Activated naive CD8-positive, alpha-beta T cell treated with anti-CD3 and anti-CD28 coated beads, Interleukin-2, amount 50 U/mL, for 24 hours (primary cell): Measurements from ENCODE around the gene BOK.
"Not testable (repeated sequence)": the region's sequence is repeated elsewhere in the genome, so short reads cannot be mapped to it uniquely, and the experiment has no call there.

Source experiments
- ATAC-seq: fragments of 150-1000 bp; cut with Tn5 transposase; one replicate; pipeline ENCODE4 v1.10.0; 2021
- DNase-seq: peaks from one replicate; pipeline ENCODE4 v3.0.0; 2021
- H3K27ac Mint-ChIP-seq: one replicate; pipeline ENCODE4 v1.8.0; 2021; ENCODE audit warnings: mild to moderate bottlenecking, mixed read lengths
- H3K27me3 Mint-ChIP-seq: one replicate; pipeline ENCODE4 v1.8.0; 2021; ENCODE audit warnings: mixed read lengths
- H3K36me3 Mint-ChIP-seq: one replicate; pipeline ENCODE4 v1.8.0; 2021; ENCODE audit warnings: low read depth, mixed read lengths
- H3K4me1 Mint-ChIP-seq: one replicate; pipeline ENCODE4 v1.8.0; 2021; ENCODE audit warnings: mixed read lengths
- H3K4me3 Mint-ChIP-seq: one replicate; pipeline ENCODE4 v1.8.0; 2021; ENCODE audit warnings: mild to moderate bottlenecking, moderate library complexity, mixed read lengths
- H3K9me3 Mint-ChIP-seq: one replicate; pipeline ENCODE4 v1.8.0; 2021; ENCODE audit warnings: mixed read lengths

BOK gene

DNA sequence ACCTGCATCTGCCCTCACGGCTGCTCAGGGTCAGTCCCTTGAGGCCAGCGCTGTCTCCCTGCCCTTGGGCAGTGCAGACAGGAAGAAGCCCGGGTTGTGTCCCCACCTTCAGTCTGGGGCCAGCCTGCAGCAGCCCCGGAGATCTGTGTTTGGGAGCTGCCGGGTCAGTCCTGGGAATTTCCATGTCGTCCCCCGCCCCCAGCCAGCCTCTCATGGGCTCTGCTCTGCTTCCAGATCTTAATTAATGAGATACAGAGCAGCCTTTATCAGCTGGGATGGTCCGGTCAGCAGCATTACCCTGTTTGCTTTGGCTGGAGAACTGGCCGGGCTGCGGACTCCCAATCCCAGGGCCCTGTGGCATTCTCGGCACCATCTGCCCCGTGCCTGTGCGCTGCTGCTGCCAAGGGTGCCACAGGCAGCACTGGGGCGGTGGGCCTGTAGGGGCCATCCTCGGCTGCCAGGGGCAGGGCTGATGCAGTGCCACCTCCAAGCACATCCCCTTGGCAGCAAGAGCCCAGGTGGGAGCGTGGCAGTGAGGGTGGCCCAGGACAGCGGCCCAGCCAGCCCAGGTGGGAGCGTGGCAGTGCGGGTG, 2.4 kb downstream of the BOK start:
- H3K36me3 Mint-ChIP-seq: peaks cover 7% of the 10 kb centered on the region
- no peak overlapping the region for H3K27ac Mint-ChIP-seq
- ATAC-seq (no peak), DNase-seq (no peak)
- peaks cover 33% of the 10 kb centered on the region for H3K27me3 Mint-ChIP-seq
- H3K9me3 Mint-ChIP-seq: peaks cover 16% of the 10 kb centered on the region
- no peak overlapping the region for H3K4me3 Mint-ChIP-seq
- H3K4me1 Mint-ChIP-seq: peaks cover 5% of the 10 kb centered on the region

DNA sequence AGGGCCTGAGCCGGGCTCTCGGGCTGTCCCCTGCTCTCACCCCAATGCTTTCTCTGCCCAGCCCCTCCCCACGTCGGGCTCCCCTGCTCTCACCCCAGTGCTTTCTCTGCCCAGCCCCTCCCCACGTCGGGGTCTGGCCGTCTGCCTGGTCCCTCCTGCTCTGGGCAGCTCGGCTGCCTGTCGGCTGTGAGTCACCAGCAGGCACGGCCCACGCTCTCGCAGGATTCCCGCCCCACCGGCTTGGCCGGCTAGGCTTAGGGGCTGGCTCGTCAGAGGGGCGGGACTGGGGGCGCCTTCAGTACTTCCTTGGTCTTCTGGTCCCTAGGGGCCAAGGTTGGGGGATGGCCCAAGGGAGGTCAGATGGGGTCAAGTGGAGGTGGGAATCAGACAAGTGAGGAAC, 3.3 kb downstream of the BOK start:
- Mint-ChIP-seq H3K4me1 (peaks cover 5% of the 10 kb centered on the region), H3K4me3 (no peak overlapping the region), H3K9me3 (peaks cover 12% of the 10 kb centered on the region), H3K27ac (no peak overlapping the region), H3K27me3 (peaks cover 26% of the 10 kb centered on the region), H3K36me3 (peaks cover 7% of the 10 kb centered on the region)
- no peak for DNase-seq
- ATAC-seq: no peak

DNA sequence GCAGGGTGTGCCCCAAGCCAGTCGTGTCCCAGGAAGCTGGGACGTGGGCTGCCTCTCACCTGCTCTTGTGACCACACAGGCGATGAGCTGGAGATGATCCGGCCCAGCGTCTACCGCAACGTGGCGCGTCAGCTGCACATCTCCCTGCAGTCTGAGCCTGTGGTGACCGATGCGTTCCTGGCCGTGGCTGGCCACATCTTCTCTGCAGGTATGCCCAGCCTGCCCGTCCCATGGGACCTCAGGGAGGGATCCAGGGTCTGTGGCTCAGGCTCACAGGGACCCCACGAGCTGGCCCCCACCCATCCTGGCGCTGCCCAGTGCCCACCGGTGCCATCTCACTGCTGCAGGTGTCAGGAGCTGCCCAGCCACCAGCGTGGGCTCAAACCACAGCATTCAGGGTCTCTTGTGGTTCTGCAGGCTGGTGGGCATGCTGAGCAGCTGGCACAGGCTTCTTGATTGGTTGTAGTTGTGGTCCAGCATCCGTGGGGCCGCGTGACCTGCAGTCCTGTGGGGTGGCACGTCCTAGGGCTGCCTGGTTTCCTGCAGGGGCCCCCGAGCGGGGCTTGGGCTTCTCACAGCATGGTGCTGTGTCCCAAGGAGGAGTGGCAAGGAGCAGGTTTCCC, 3.8 kb downstream of the BOK start:
- no peak for DNase-seq
- Mint-ChIP-seq H3K27ac (no peak overlapping the region), H3K36me3 (peaks cover 4% of the 10 kb centered on the region), H3K27me3 (peaks cover 21% of the 10 kb centered on the region), H3K4me1 (peaks cover 5% of the 10 kb centered on the region), H3K9me3 (peaks cover 8% of the 10 kb centered on the region), H3K4me3 (no peak overlapping the region)
- ATAC-seq: no peak

DNA sequence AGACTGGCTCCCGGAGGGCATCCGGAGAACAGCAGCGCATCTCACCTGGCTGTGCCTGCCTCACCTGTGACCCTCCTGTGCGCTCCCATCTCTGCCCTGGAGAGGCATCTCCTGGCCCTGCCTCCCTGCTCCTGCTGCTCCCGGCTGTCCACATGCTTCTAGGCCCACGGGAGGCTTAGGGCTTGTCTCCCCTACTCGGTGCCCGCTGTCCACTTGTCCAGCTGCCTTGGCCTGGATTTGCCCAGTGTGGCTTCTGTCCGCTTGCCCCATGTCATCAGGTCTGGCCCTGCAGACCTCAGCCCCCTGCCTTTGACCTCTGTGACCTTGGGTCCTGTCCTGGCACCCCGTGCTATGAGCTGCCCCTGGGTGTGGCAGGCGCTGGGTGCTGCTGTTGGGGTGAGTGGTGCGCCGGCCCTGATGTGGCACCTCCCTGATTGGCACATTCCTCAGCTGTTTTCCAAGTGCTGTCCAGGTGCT, 4.5 kb downstream of the BOK start:
- no peak for DNase-seq
- no peaks in the 10 kb centered on the region for H3K36me3 Mint-ChIP-seq
- peaks cover 1% of the 10 kb centered on the region for H3K9me3 Mint-ChIP-seq
- H3K4me1 Mint-ChIP-seq: peaks cover 4% of the 10 kb centered on the region
- peaks cover 14% of the 10 kb centered on the region for H3K27me3 Mint-ChIP-seq
- ATAC-seq: no peak
- H3K27ac Mint-ChIP-seq: no peak overlapping the region
- H3K4me3 Mint-ChIP-seq: no peak overlapping the region

DNA sequence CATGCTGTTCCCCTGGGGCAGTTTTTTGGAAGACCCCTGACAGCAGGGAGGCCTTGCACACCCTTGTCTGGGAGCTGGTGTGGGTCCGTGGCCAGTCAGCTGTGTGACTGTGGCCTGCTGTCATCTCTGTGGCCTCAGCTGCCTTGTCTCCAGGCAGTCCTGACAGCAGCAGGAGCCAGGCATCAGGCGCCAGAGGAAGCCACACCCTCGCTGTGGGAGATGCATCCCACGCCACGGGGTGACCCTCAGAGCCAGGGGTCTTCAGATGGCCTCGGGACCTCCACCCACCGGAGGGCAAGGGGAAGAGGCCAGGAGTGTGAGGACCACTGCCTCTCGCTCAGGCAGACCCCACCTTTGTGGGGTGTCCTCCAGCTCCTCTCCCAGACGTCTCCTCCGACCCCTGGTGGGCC, 5.0 kb downstream of the BOK start:
- no peak for ATAC-seq
- H3K9me3 Mint-ChIP-seq: no peaks in the 10 kb centered on the region
- no peak overlapping the region for H3K27ac Mint-ChIP-seq
- H3K4me1 Mint-ChIP-seq: no peaks in the 10 kb centered on the region
- no peaks in the 10 kb centered on the region for H3K36me3 Mint-ChIP-seq
- no peak for DNase-seq
- no peak overlapping the region for H3K4me3 Mint-ChIP-seq
- H3K27me3 Mint-ChIP-seq: peaks cover 10% of the 10 kb centered on the region

DNA sequence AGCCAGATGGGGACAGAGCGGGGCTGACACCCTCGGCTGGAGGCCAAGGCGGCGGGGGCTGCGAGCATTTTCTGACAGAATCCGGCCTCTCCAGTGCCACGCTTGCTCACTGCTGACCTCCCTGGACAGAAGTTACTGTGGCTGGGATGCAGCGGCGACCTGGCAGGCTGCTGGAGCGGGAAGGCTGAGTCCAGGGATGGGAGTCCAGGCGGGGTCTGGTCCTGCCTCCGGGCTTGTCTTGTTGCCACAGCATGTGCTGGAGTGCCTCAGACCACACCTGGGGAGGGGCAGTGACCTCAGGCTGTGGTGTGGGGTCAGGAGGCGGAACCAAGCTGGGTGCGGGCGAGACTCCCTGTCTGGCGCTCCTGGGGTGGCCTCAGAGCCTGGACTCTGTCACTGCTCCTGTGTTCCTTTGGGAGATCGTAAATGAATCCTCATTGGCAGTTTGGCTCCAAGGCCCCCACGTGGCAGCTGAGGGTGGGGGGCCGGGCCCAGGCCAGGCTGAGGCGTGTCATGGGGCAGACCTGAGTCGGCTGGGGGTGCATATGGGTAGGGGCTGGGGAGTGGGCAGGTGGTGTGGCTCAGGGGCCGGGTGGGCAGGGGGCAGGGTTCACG, 5.5 kb downstream of the BOK start:
- no peak overlapping the region for H3K4me3 Mint-ChIP-seq
- peaks cover 10% of the 10 kb centered on the region for H3K27me3 Mint-ChIP-seq
- no peaks in the 10 kb centered on the region for H3K9me3 Mint-ChIP-seq
- H3K27ac Mint-ChIP-seq: no peak overlapping the region
- no peak for ATAC-seq
- H3K4me1 Mint-ChIP-seq: no peaks in the 10 kb centered on the region
- DNase-seq: no peak
- no peaks in the 10 kb centered on the region for H3K36me3 Mint-ChIP-seq

DNA sequence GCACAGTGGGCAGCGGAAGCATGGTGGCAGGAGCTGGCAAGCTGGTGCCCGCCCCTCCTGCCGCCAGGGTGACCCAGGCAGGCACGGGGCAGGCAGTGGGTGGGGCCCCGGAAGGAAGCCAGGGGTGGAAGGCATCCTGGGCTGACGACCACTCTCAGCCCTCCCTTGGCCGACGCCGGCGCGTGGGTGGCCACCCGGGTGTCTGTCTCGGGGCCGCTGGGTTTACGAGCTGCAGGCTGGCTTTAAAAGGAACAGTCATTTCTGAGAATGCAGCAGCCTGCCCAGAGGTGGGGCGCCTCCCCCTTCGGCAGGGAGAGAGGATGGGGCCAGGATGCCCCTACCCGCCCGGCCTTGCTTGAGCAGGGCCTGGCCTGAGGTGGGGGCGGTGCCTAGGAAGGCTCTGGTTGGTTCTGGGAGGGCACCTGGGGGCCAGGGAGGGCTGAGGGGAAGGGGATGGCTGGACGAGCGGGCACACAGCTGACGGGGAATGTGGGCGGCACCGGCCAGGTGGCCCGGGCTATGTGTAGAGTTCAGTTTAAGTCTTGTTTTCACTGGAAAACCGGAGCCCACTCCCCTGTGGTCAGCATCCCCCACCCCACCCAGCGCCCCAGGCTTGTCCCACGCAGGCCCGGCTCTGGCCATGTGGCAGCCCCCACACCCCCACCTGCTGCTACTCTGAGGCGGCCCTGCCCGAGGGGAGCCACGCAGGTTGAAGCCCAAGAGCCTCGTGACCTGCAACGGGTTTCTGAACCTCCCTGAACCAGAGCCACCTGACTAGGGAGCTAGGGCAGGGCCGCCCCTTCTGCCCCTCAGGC, 6.3 kb downstream of the BOK start:
- no peaks in the 10 kb centered on the region for H3K9me3 Mint-ChIP-seq
- H3K4me3 Mint-ChIP-seq: no peak overlapping the region
- DNase-seq (no peak), ATAC-seq (no peak)
- H3K27ac Mint-ChIP-seq: no peak overlapping the region
- no peaks in the 10 kb centered on the region for H3K36me3 Mint-ChIP-seq
- peaks cover 8% of the 10 kb centered on the region for H3K27me3 Mint-ChIP-seq
- H3K4me1 Mint-ChIP-seq: no peaks in the 10 kb centered on the region

DNA sequence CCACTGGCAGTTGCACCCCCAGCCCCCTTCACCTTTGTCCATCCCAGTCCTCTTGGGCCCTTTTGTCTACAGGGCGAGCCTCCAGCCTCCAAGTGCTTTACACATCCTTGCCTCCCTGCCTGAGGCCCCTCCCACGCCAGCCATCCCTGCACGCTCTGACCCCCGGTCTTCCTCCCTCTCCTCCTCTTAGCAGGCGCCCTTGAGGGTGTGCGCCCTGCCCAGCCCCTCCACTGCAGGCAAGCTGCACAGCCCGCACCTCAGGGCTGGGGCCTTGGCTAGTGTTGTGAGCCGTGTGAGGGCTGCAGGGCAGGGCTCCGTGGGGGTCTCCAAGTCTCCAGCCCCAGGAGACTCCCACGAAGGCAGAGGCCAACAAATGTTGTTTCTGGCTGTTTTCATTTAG, 6.9 kb downstream of the BOK start:
- Mint-ChIP-seq H3K27me3 (peaks cover 2% of the 10 kb centered on the region), H3K4me3 (no peak overlapping the region), H3K27ac (no peak overlapping the region), H3K36me3 (no peaks in the 10 kb centered on the region), H3K9me3 (no peaks in the 10 kb centered on the region), H3K4me1 (no peaks in the 10 kb centered on the region)
- DNase-seq (no peak), ATAC-seq (no peak)

DNA sequence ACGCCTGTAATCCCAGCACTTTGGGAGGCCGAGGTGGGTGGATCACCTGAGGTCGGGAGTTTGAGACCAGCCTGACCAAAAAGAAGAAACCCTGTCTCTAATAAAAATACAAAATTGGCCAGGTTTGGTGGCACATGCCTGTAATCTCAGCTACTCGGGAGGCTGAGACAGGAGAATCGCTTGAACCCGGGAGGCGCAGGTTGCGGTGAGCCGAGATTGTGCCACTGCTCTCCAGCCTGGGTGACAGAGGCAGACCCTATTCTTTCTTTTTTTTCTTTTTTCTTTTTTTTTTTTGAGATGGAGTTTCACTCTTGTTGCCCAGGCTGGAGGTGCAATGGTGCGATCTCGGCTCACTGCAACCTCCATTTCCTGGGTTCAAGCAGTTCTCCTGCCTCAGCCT, 7.5 kb downstream of the BOK start:
- H3K27ac Mint-ChIP-seq, ATAC-seq, H3K27me3 Mint-ChIP-seq, H3K4me3 Mint-ChIP-seq, H3K9me3 Mint-ChIP-seq, DNase-seq, H3K4me1 Mint-ChIP-seq, H3K36me3 Mint-ChIP-seq: not testable (repeated sequence)

DNA sequence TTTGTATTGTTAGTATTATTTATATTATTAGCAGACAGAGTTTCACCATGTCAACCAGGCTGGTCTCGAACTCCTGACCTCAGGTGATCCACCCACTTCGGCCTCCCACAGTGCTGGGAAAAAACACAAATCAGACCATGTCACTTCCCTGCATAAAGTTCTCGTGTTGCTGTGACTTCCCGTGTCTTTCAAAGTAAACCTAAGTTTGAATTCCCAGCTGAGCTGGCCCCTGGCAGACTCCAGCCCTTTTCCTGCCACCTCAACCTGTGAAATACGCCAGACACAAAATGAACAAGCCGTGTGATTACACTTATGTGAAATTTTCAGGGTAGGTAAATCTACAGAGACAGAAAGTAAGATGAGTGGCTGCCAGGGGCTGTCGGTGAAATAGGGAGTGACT, 7.9 kb downstream of the BOK start:
- Mint-ChIP-seq H3K27ac (no peak overlapping the region), H3K36me3 (no peaks in the 10 kb centered on the region), H3K4me1 (no peaks in the 10 kb centered on the region), H3K27me3 (no peaks in the 10 kb centered on the region), H3K9me3 (no peaks in the 10 kb centered on the region), H3K4me3 (no peak overlapping the region)
- DNase-seq (no peak), ATAC-seq (no peak)

DNA sequence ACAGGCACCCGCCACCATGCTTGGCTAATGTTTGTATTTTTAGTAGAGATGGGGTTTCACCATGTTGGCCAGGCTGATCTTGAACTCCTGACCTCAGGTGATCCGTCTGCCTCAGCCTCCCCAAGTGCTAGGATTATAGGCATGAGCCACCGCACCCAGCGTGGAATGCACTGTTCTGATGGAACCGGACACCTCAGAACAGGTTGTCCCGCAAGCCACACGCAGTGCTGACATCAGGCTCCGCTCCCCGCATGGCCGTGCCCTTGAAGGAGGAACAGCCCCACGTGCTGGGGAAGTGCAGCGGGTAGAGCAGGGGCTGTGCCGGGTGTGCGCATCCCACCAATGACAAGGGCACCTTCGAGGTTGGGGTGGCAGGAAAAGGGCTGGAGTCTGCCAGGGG, 8.7 kb downstream of the BOK start:
- not testable (repeated sequence) for H3K4me1 Mint-ChIP-seq, H3K36me3 Mint-ChIP-seq, H3K27ac Mint-ChIP-seq, ATAC-seq, H3K4me3 Mint-ChIP-seq, H3K9me3 Mint-ChIP-seq, H3K27me3 Mint-ChIP-seq, DNase-seq

DNA sequence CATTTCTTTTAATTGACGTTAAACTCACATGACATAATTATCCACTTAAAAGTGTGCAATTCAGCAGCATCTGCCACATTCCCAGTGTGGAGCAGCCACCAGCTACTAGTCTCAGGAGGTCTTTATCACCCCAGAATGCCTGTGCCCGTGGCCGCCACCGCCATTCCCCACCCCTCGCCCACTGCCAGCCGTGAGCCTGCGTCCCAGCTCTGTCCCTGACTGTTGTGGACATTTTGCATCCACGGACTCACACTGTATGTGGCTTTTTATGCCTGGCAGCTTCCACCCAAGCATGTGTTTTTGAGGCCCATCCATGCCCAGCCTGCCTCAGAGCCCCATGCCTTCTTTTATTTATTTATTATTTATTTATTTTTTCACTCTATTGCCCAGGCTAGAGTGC, 9.2 kb downstream of the BOK start:
- Mint-ChIP-seq H3K27me3 (no peaks in the 10 kb centered on the region), H3K36me3 (no peaks in the 10 kb centered on the region)

DNA sequence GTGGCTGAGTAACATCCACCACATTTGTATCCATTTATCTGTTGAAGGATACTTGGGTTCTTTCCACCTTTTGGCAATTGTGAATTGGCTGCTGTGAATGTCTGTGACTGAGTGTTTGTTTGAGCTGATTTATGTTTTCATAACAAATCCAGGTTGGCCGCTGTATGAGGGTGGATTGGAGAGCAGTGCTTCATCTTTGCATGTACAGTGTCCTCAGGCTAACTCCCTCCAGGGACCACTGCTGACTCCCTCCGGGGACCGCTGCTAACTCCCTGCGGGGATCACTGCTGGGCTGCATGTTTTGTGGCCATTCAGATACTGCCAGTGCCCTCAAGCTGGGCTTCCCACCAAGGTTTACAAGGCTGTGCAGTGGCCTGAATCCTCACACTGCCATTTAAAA, 10.2 kb downstream of the BOK start:
- DNase-seq: no peak
- H3K9me3 Mint-ChIP-seq: no peaks in the 10 kb centered on the region
- ATAC-seq: no peak
- no peak overlapping the region for H3K27ac Mint-ChIP-seq
- no peaks in the 10 kb centered on the region for H3K4me1 Mint-ChIP-seq
- H3K27me3 Mint-ChIP-seq: no peaks in the 10 kb centered on the region
- no peaks in the 10 kb centered on the region for H3K36me3 Mint-ChIP-seq
- no peak overlapping the region for H3K4me3 Mint-ChIP-seq

More for the DNA sequence above, 9.2 kb downstream of the BOK start:
- Mint-ChIP-seq H3K9me3 (no peaks in the 10 kb centered on the region), H3K4me1 (no peaks in the 10 kb centered on the region), H3K27ac (no peak overlapping the region), H3K4me3 (no peak overlapping the region)
- ATAC-seq (no peak), DNase-seq (no peak)

DNA sequence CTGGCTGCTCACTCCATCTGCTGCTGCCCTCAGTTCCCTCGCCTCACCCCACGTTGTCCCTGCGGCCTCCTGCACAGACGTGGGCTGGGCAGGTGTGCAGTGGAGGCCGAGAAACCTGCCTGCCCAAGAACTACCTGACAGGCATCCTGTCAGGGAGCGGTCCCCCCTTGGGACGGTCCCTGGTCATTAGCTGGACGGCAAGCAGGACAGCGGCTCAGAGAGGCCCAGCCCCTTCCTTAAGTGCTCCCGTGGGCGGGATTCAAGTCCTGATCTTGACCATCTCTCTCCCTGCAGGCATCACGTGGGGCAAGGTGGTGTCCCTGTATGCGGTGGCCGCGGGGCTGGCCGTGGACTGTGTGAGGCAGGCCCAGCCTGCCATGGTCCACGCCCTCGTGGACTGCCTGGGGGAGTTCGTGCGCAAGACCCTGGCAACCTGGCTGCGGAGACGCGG, 11.3 kb downstream of the BOK start:
- Mint-ChIP-seq H3K4me3 (no peak overlapping the region), H3K9me3 (no peaks in the 10 kb centered on the region), H3K27ac (no peak overlapping the region), H3K4me1 (no peaks in the 10 kb centered on the region), H3K27me3 (no peaks in the 10 kb centered on the region), H3K36me3 (no peaks in the 10 kb centered on the region)
- no peak for ATAC-seq
- no peak for DNase-seq
